Prostate gland (tissue), 2 donors: ENCODE measurements around the gene BCL11A.

Source experiments
- CTCF ChIP-seq, 4 experiments: fragments of 200-600 bp in 2 of 4; fragments of 450-650 bp in 2 of 4; sonication (generic) in 2 of 4; IDR thresholded peaks; 1 replicate in 3 of 4; 2 replicates in 1 of 4; pipeline ENCODE4 v1.5.1; 2016 to 2019; ENCODE audit warnings: antibody characterized with exemption in 4 of 4, mild to moderate bottlenecking in 2 of 4, moderate library complexity in 2 of 4
- POLR2A ChIP-seq: fragments of 450-650 bp; IDR thresholded peaks from one replicate; pipeline ENCODE4 v1.6.1; 2016; ENCODE audit warnings: antibody characterized with exemption, mild to moderate bottlenecking

- TF ChIP-seq CTCF (IDR thresholded peaks at IDR 0.05): no peak
- no peak for TF ChIP-seq POLR2A
These were observed 25.7 kb downstream of the BCL11A start for GRCh38 chr2:60527762-60528161.
